PC-3 (cell line): ENCODE data around the gene PPFIBP2. TPM values are rescaled to one million over a fixed set of nuclear protein-coding genes. Genes with fewer than 3 reads are reported as not detected.

Experiments
- ATAC-seq: fragments of 200-7000 bp; cut with Tn5 transposase; 2 replicates; pipeline ENCODE4 v1.9.1; 2020; ENCODE audit warnings: mild to moderate bottlenecking, moderate library complexity
- BruUV-seq: library from RNA; stranded (reverse); fragments of 400-500 nt; replicated peaks from 2 replicates; lab custom pipeline; 2021; lab: Mats Ljungman, UMichigan
- CTCF ChIA-PET: fragments of 300-600 bp; sonication (Branson Sonifier 250); formaldehyde crosslinking; loops from one replicate; lab custom pipeline; 2022; ENCODE audit warnings: antibody characterized with exemption; lab: Charles Lee
- POLR2A ChIA-PET: fragments of 300-600 bp; sonication (Branson Sonifier 250); formaldehyde crosslinking; loops from one replicate; lab custom pipeline; 2022; ENCODE audit warnings: antibody characterized with exemption; ENCODE audit not compliant: unreplicated experiment; lab: Charles Lee
- DNase-seq: peaks from one replicate; pipeline ENCODE4 v3.0.0-alpha.2; 2015
- H2AFZ ChIP-seq: fragments of 300-600 bp; sonication (generic); 2 replicates; pipeline ENCODE4 v1.6.0; 2016; ENCODE audit warnings: antibody characterized with exemption, low read length
- H3F3A ChIP-seq: fragments of 300-600 bp; sonication (generic); one replicate; pipeline ENCODE4 v1.6.0; 2017; ENCODE audit warnings: antibody characterized with exemption, low read length, control low read depth, mild to moderate bottlenecking; ENCODE audit not compliant: unreplicated experiment
- H3K27ac ChIP-seq: fragments of 300-600 bp; sonication (generic); 2 replicates; pipeline ENCODE4 v1.5.1; 2016; ENCODE audit warnings: mild to moderate bottlenecking, low read length
- H3K27me3 ChIP-seq: fragments of 300-600 bp; sonication (generic); 2 replicates; pipeline ENCODE4 v1.6.1; 2016; ENCODE audit warnings: low read length, mixed read lengths
- H3K36me3 ChIP-seq: fragments of 300-600 bp; sonication (generic); 2 replicates; pipeline ENCODE4 v1.6.1; 2016; ENCODE audit warnings: low read depth, mixed run types, low read length, mixed read lengths
- H3K4me1 ChIP-seq: fragments of 300-600 bp; sonication (generic); 2 replicates; pipeline ENCODE4 v1.5.1; 2016; ENCODE audit warnings: low read length; ENCODE audit not compliant: insufficient read depth
- H3K4me2 ChIP-seq: fragments of 300-600 bp; sonication (generic); 2 replicates; pipeline ENCODE4 v1.6.0; 2016; ENCODE audit warnings: low read length
- H3K4me3 ChIP-seq: fragments of 300-600 bp; sonication (generic); 2 replicates; pipeline ENCODE4 v1.5.1; 2016; ENCODE audit warnings: mild to moderate bottlenecking, low read length, mixed read lengths
- H3K79me2 ChIP-seq: fragments of 300-600 bp; sonication (generic); 2 replicates; pipeline ENCODE4 v1.6.1; 2017; ENCODE audit warnings: low read length, mixed read lengths
- H3K9ac ChIP-seq: fragments of 300-600 bp; sonication (generic); 2 replicates; pipeline ENCODE4 v1.6.0; 2016; ENCODE audit warnings: mild to moderate bottlenecking, low read length
- H3K9me2 ChIP-seq: fragments of 300-600 bp; sonication (generic); replicated peaks from 2 replicates; pipeline ENCODE4 v1.6.1; 2016; ENCODE audit warnings: mixed run types, low read length, mixed read lengths
- H3K9me3 ChIP-seq: fragments of 300-600 bp; sonication (generic); 2 replicates; pipeline ENCODE4 v1.6.1; 2016; ENCODE audit warnings: low read length, mixed read lengths
- H4K20me1 ChIP-seq: fragments of 300-600 bp; sonication (generic); 2 replicates; pipeline ENCODE4 v1.6.1; 2016; ENCODE audit warnings: low read length, mixed read lengths
- CTCF ChIP-seq: fragments of 300-600 bp; sonication (generic); conservative IDR thresholded peaks from 2 replicates; pipeline ENCODE4 v1.5.1; 2017; ENCODE audit warnings: antibody characterized with exemption, low read depth, mild to moderate bottlenecking, low read length
- EZH2 ChIP-seq: fragments of 300-600 bp; sonication (generic); IDR thresholded peaks from one replicate; pipeline ENCODE4 v1.6.1; 2017; ENCODE audit warnings: antibody characterized with exemption, mild to moderate bottlenecking, low read length; ENCODE audit not compliant: unreplicated experiment
- EZH2phosphoT487 ChIP-seq: fragments of 300-600 bp; sonication (generic); IDR thresholded peaks from 2 replicates; pipeline ENCODE4 v1.6.1; 2018; ENCODE audit warnings: mild to moderate bottlenecking, antibody characterized with exemption, low read length, borderline replicate concordance
- intact Hi-C: fragments of 100-400 bp; cut with micrococcal nuclease; formaldehyde crosslinking; loops from 2 replicates; pipeline ENCODE4 v1.9.0; 2023
- total RNA-seq: library from RNA; depleted of rRNA; stranded (reverse); fragments of >200 nt; gene quantifications from 2 replicates; pipeline ENCODE4 v1.2.3, GENCODE V29; 2014

Gene PPFIBP2
- total RNA-seq, 1 experiment from 2014 or later: 3.2 TPM

- no peak within 1 kb of the TSS for H3K27ac ChIP-seq
- no TSS peak for BruUV-seq
- CTCF ChIA-PET: no interaction called here
Observed at GRCh38 chr11:7485186-7486097, 28.4 kb upstream of the PPFIBP2 start, which contains the start of gene OLFML1. OLFML1 (plus strand) TSS chr11:7485506; CDS start chr11:7485876, 370 bp downstream.

GRCh38 chr11:7486098-7486780 is 27.6 kb upstream of the PPFIBP2 start:
- ATAC-seq (no peak), DNase-seq (no peak)
- Histone ChIP-seq H3K9me3 (no peaks in the 10 kb centered on the region), H3K4me1 (peaks cover 4% of the 10 kb centered on the region; the same call in 1 of the 2 replicates), H3K4me2 (no peak overlapping the region), H3F3A (no peaks in the 10 kb centered on the region), H3K36me3 (no peaks in the 10 kb centered on the region), H4K20me1 (no peaks in the 10 kb centered on the region), H3K4me3 (no peak overlapping the region), H2AFZ (no peak overlapping the region), H3K9ac (no peak overlapping the region), H3K27ac (no peak overlapping the region), H3K9me2 (no peaks in the 10 kb centered on the region), H3K79me2 (no peaks in the 10 kb centered on the region), H3K27me3 (peaks cover 39% of the 10 kb centered on the region)
- no TSS peak for BruUV-seq
- POLR2A ChIA-PET: interaction anchor here (0.6 kb wide), 1 partner anchor 240 kb away, joined by 4 read pairs; no protein-coding TSS in a partner anchor
- CTCF ChIA-PET: no interaction called here
- intact Hi-C loops: no loop called here
- TF ChIP-seq CTCF (no peak), EZH2 (no peak), EZH2phosphoT487 (no peak)

More at GRCh38 chr11:7485186-7486097, 28.4 kb upstream of the PPFIBP2 start, which contains the start of gene OLFML1:
- intact Hi-C loops: no loop called here
- H3K4me1 ChIP-seq: peaks cover 3% of the 10 kb centered on the region; the same call in 1 of the 2 replicates
- H3K9ac ChIP-seq: no peak within 1 kb of the TSS
- no peaks in the 10 kb centered on the region for H4K20me1 ChIP-seq
- DNase-seq: no peak
- no peak for TF ChIP-seq EZH2
- no peak for TF ChIP-seq EZH2phosphoT487
- no peak for TF ChIP-seq CTCF
- no peak within 1 kb of the TSS for H3K4me3 ChIP-seq
- no peak within 1 kb of the TSS for H2AFZ ChIP-seq
- H3F3A ChIP-seq: no peaks in the 10 kb centered on the region
- H3K27me3 ChIP-seq: peaks cover 45% of the 10 kb centered on the region
- POLR2A ChIA-PET: interaction anchor here (0.6 kb wide), 1 partner anchor 239 kb away, joined by 4 read pairs; no protein-coding TSS in a partner anchor
- H3K36me3 ChIP-seq: no peaks in the 10 kb centered on the region
- no peaks in the 10 kb centered on the region for H3K79me2 ChIP-seq
- H3K9me3 ChIP-seq: no peaks in the 10 kb centered on the region
- ATAC-seq: no peak
- no peaks in the 10 kb centered on the region for H3K9me2 ChIP-seq
- no peak within 1 kb of the TSS for H3K4me2 ChIP-seq
